HepG2 (cell line): Measurements from ENCODE around the gene PVRIG. TPM values are rescaled to one million over a fixed set of nuclear protein-coding genes. Genes with fewer than 3 reads are reported as not detected.
A peak's percentile ranks its signal among the peaks of the same experiment; 100 is the strongest.

Source experiments
- ATAC-seq: fragments of 200-7000 bp; cut with Tn5 transposase; 3 replicates; pipeline ENCODE4 v1.9.1; 2020; ENCODE audit warnings: mild to moderate bottlenecking, moderate library complexity
- BruUV-seq: library from RNA; stranded (reverse); fragments of 400-500 nt; replicated peaks from 2 replicates; lab custom pipeline; 2021; lab: Mats Ljungman, UMichigan
- CTCF ChIA-PET: fragments of 300-600 bp; formaldehyde crosslinking; extraction: SDS; loops from one replicate; lab custom pipeline; 2021; ENCODE audit warnings: low total read pairs, inconsistent platforms, low intra/inter-chr PET ratio; lab: Yijun Ruan, JAX
- POLR2A ChIA-PET: fragments of 350-600 bp; sonication (Branson Sonifier 250); formaldehyde crosslinking; loops from one replicate; lab custom pipeline; 2020; ENCODE audit warnings: antibody characterized with exemption, inconsistent platforms; lab: Yijun Ruan, JAX
- DNase-seq: peaks from one replicate; pipeline ENCODE4 v3.0.0-alpha.2; 2015; ENCODE audit warnings: low spot score
- FAIRE-seq: peaks from 3 replicates; lab custom pipeline; 2011; peaks lifted over from hg19 to GRCh38; lab: Jason Lieb, UNC
- H2AFZ ChIP-seq: one replicate; pipeline ENCODE4 v1.6.1; 2011; ENCODE audit warnings: low read length, inconsistent platforms
- H3K27ac ChIP-seq: fragments of 300-600 bp; 3 replicates; pipeline ENCODE4 v1.8.0; 2011; ENCODE audit warnings: mixed run types, mild to moderate bottlenecking, mixed read lengths, low read length, inconsistent platforms; ENCODE audit not compliant: insufficient read depth; ENCODE audit errors: extremely low read length
- H3K27me3 ChIP-seq, 2 experiments: fragments of 200-600 bp in 1 of 2; 2 replicates in 1 of 2; 3 replicates in 1 of 2; pipeline versions ENCODE4 v1.6.0 to v1.8.0; 2011; ENCODE audit warnings: low read length in 2 of 2, mild to moderate bottlenecking in 2 of 2, moderate library complexity in 2 of 2, inconsistent platforms in 1 of 2; ENCODE audit not compliant: insufficient read depth in 2 of 2, control insufficient read depth in 1 of 2
- H3K36me3 ChIP-seq, 2 experiments: fragments of 200-600 bp in 1 of 2; replicated peaks in 1 of 2; 2 replicates in 1 of 2; 3 replicates in 1 of 2; pipeline versions ENCODE4 v1.5.1 to v1.8.0; 2011; ENCODE audit warnings: low read length in 2 of 2, inconsistent platforms in 1 of 2; ENCODE audit not compliant: insufficient read depth in 2 of 2, control insufficient read depth in 1 of 2
- H3K4me1 ChIP-seq: 2 replicates; pipeline ENCODE4 v1.5.1; 2012; ENCODE audit warnings: low read length, inconsistent platforms; ENCODE audit not compliant: insufficient read depth
- H3K4me2 ChIP-seq: 2 replicates; pipeline ENCODE4 v1.6.0; 2011; ENCODE audit warnings: low read depth, low read length, inconsistent platforms
- H3K4me3 ChIP-seq, 3 experiments: fragments of 200-600 bp in 1 of 3; sonication (generic), shearing (Covaris generic) in 1 of 3; replicated peaks in 1 of 3; 2 replicates each; pipeline ENCODE4 v1.5.1; 2011 to 2016; ENCODE audit warnings: low read length in 3 of 3, inconsistent platforms in 2 of 3, low read depth in 2 of 3, mild to moderate bottlenecking in 2 of 3, control low read depth in 1 of 3, mixed read lengths in 1 of 3; ENCODE audit not compliant: insufficient read depth in 1 of 3
- H3K79me2 ChIP-seq: one replicate; pipeline ENCODE4 v1.6.1; 2011; ENCODE audit warnings: low read length, inconsistent platforms; ENCODE audit not compliant: insufficient read depth
- H3K9ac ChIP-seq: 2 replicates; pipeline ENCODE4 v1.6.0; 2011; ENCODE audit warnings: mild to moderate bottlenecking, low read depth, low read length, inconsistent platforms; ENCODE audit not compliant: insufficient read depth
- H3K9me3 ChIP-seq: 2 replicates; pipeline ENCODE4 v1.5.1; 2012; ENCODE audit warnings: mild to moderate bottlenecking, low read length
- H4K20me1 ChIP-seq: 2 replicates; pipeline ENCODE4 v1.6.0; 2011; ENCODE audit warnings: inconsistent platforms, mild to moderate bottlenecking, low read length, moderate library complexity; ENCODE audit not compliant: insufficient read depth
- LCORL ChIP-seq, 2 experiments: fragments of 450-650 bp in 1 of 2; sonication (generic) in 1 of 2; formaldehyde crosslinking in 1 of 2; IDR thresholded peaks; 2 replicates each; pipeline versions ENCODE4 v1.5.0 to v1.6.1; 2017 to 2020; ENCODE audit warnings: antibody characterized with exemption in 1 of 2, missing genetic modification reagents in 1 of 2
- MIER2 ChIP-seq: IDR thresholded peaks from 2 replicates; pipeline ENCODE4 v1.6.1; 2016; ENCODE audit warnings: missing biosample characterization, missing genetic modification reagents
- WGBS: methylation state at CpG from one replicate; pipeline ENCODE4 v1.1.6; 2017; ENCODE audit warnings: low lambda C conversion rate; 5-methylcytosine and 5-hydroxymethylcytosine counted together
- in situ Hi-C: cut with HindIII; loops from 2 replicates; pipeline ENCODE4 v1.10.0; 2017; ENCODE audit warnings: low pct_unique_long_range_greater_than_20kb; ENCODE audit not compliant: extremely low pct_ligation_motif_present
- intact Hi-C: fragments of 100-400 bp; cut with micrococcal nuclease; formaldehyde crosslinking; loops from one replicate; pipeline ENCODE4 v1.10.0; 2022; ENCODE audit not compliant: unreplicated experiment
- polyA plus RNA-seq, 8 experiments: library from polyadenylated mRNA; depleted of rRNA in 3 of 8; stranded (reverse) in 7 of 8; unstranded in 1 of 8; fragments of >200 nt; fragmentation: Illumina TruSeq in 4 of 8; extraction: Trizol in 4 of 8; gene quantifications; 2 replicates each; pipeline versions ENCODE4 v1.2.1 to v1.2.3, GENCODE V29; 2011 to 2016; ENCODE audit warnings: low read depth in 4 of 8, missing spikeins in 1 of 8, mixed read lengths in 1 of 8; ENCODE audit not compliant: insufficient read depth in 1 of 8
- total RNA-seq, 5 experiments: library from RNA; depleted of rRNA; stranded (reverse); fragments of >200 nt; fragmentation: Illumina TruSeq; extraction: Trizol; gene quantifications; 2 replicates each; pipeline ENCODE4 v1.2.3, GENCODE V29; 2016; ENCODE audit warnings: low read depth in 1 of 5
- TF ChIP-seq, protein P1 (sequence below): sonication (generic); formaldehyde crosslinking; IDR thresholded peaks from 2 replicates; pipeline ENCODE4 v1.4.0; 2020; ENCODE audit warnings: missing genetic modification reagents, borderline replicate concordance
- TF ChIP-seq, protein P2 (sequence below): sonication (generic); formaldehyde crosslinking; IDR thresholded peaks from 2 replicates; pipeline ENCODE4 v1.4.0; 2020; ENCODE audit warnings: missing genetic modification reagents

Gene PVRIG
- total and polyA plus RNA-seq, 2 of the 13 experiments (the other 11 are each of a cell fraction or from before 2014, with no cell fraction given), result not detected

DNA sequence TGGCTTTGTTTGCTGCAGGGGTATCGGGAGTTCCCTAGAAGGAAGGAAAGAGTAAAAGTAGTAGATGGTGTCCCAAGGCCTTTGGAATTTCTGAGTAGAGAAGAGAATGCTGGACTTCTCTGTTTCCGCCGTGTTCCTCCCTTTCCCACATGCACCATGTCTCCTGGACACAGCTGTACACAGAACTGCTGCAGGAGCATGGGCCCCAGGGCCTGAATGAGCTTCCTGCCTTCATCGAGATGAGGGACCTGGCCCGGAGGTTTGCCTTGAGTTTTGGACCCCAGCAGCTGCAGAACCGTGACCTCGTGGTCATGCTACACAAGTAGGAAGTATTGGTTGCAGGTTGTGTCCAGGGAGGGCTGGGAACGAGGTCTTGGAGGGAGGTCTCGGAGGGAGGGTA lies 15.3 kb upstream of the PVRIG start (continued):
- TF ChIP-seq, protein P1, sequence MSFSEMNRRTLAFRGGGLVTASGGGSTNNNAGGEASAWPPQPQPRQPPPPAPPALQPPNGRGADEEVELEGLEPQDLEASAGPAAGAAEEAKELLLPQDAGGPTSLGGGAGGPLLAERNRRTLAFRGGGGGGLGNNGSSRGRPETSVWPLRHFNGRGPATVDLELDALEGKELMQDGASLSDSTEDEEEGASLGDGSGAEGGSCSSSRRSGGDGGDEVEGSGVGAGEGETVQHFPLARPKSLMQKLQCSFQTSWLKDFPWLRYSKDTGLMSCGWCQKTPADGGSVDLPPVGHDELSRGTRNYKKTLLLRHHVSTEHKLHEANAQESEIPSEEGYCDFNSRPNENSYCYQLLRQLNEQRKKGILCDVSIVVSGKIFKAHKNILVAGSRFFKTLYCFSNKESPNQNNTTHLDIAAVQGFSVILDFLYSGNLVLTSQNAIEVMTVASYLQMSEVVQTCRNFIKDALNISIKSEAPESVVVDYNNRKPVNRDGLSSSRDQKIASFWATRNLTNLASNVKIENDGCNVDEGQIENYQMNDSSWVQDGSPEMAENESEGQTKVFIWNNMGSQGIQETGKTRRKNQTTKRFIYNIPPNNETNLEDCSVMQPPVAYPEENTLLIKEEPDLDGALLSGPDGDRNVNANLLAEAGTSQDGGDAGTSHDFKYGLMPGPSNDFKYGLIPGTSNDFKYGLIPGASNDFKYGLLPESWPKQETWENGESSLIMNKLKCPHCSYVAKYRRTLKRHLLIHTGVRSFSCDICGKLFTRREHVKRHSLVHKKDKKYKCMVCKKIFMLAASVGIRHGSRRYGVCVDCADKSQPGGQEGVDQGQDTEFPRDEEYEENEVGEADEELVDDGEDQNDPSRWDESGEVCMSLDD (CRISPR knock-in tag), result no peak
- no peak for TF ChIP-seq LCORL (IDR thresholded peaks at IDR 0.05)
- no peak for TF ChIP-seq LCORL (CRISPR knock-in tag; IDR thresholded peaks at IDR 0.05)
- TF ChIP-seq, all 625 proteins: peak for 0

DNA sequence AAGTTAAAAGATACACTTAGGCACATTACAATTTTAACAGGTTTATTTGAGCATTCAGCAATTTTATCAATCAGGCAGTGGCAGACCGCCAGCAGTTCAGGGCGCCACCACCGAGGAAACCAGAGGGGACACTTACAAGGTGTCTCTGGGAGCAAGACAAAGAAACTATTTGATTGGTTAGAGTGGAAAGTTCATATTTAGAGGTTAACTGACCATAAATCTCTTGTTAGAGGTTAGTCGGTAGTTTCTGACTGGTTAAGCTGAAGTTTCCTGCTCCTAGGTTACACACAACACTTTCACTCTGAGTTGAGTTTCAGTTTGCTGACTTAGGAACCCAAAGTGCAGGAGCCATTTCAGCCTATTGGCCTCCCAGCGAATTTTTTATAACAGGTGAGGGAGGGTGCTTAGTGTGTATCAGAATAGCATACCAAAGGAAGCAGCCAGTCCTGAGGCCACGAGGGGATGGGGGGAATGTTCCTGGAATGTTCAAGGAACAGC lies 10.8 kb upstream of the PVRIG start:
- no peak overlapping the region for H3K4me2 ChIP-seq
- no peaks in the 10 kb centered on the region for H3K79me2 ChIP-seq
- H3K27ac ChIP-seq, result no peak overlapping the region
- H3K4me1 ChIP-seq, result peaks cover 28% of the 10 kb centered on the region
- no peak for DNase-seq
- no peak for FAIRE-seq
- H3K9ac ChIP-seq, result no peak overlapping the region
- CTCF ChIA-PET, result no interaction called here
- TF ChIP-seq, protein P2, sequence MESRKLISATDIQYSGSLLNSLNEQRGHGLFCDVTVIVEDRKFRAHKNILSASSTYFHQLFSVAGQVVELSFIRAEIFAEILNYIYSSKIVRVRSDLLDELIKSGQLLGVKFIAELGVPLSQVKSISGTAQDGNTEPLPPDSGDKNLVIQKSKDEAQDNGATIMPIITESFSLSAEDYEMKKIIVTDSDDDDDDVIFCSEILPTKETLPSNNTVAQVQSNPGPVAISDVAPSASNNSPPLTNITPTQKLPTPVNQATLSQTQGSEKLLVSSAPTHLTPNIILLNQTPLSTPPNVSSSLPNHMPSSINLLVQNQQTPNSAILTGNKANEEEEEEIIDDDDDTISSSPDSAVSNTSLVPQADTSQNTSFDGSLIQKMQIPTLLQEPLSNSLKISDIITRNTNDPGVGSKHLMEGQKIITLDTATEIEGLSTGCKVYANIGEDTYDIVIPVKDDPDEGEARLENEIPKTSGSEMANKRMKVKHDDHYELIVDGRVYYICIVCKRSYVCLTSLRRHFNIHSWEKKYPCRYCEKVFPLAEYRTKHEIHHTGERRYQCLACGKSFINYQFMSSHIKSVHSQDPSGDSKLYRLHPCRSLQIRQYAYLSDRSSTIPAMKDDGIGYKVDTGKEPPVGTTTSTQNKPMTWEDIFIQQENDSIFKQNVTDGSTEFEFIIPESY (CRISPR knock-in tag), result peak; percentile 73
- TF ChIP-seq MIER2 (CRISPR knock-in tag), result no peak
- POLR2A ChIA-PET, result no interaction called here
- intact Hi-C loops (no loop called here), in situ Hi-C loops (no loop called here)
- H3K36me3 ChIP-seq, result no peaks in the 10 kb centered on the region
- no peaks in the 10 kb centered on the region for H3K27me3 ChIP-seq
- BruUV-seq, result no TSS peak
- H2AFZ ChIP-seq, result no peak overlapping the region
- no peak overlapping the region for H3K4me3 ChIP-seq
- no peak for ATAC-seq
- H3K9me3 ChIP-seq, result no peaks in the 10 kb centered on the region
- 76% methylated on average over 6 of the region's 6 CpGs for WGBS
- H4K20me1 ChIP-seq, result no peaks in the 10 kb centered on the region
